Dermis microvascular lymphatic vessel endothelial cell (primary cell): ENCODE measurements around the gene FAM131C. TPM values are rescaled to one million over a fixed set of nuclear protein-coding genes. Genes with fewer than 3 reads are reported as not detected.
"Not testable (repeated sequence)": the region's sequence is repeated elsewhere in the genome, so short reads cannot be mapped to it uniquely, and the experiment has no call there.

Source experiments
- DNase-seq, 2 donors: peaks; one replicate each; pipeline versions ENCODE4 v3.0.0 to v3.0.0-alpha.2; 2010; ENCODE audit warnings: low read depth in 2 of 2
- total RNA-seq: library from RNA; depleted of rRNA; stranded (reverse); fragments of >200 nt; gene quantifications from 2 replicates; pipeline ENCODE4 v1.2.1, GENCODE V29; 2014

The FAM131C gene
- total RNA-seq, 1 donor from 2014 or later = not detected

- no peak for DNase-seq
These were observed 12.2 kb downstream of the FAM131C start for GRCh38 chr1:16061266-16061665.

- DNase-seq = not testable (repeated sequence)
These were observed 14.9 kb downstream of the FAM131C start for GRCh38 chr1:16058394-16059120.

- DNase-seq = not testable (repeated sequence)
These were observed 16.0 kb downstream of the FAM131C start for GRCh38 chr1:16057314-16057915.

- not testable (repeated sequence) for DNase-seq
These were observed 16.9 kb downstream of the FAM131C start for GRCh38 chr1:16056521-16056912.

- peak; percentile 50 to 74 for DNase-seq
These were observed 17.6 kb downstream of the FAM131C start for GRCh38 chr1:16055613-16056520.

GRCh38 chr1:16054598-16055540 is 18.6 kb downstream of the FAM131C start:
- DNase-seq = no peak

- DNase-seq = no peak
These were observed 19.5 kb downstream of the FAM131C start for GRCh38 chr1:16053781-16054502.

GRCh38 chr1:16051949-16052348 is 21.5 kb downstream of the FAM131C start:
- DNase-seq = not testable (repeated sequence)

GRCh38 chr1:16051039-16051438 is 22.4 kb downstream of the FAM131C start:
- no peak for DNase-seq

- no peak for DNase-seq
These were observed 23.1 kb downstream of the FAM131C start for GRCh38 chr1:16050328-16050727.

GRCh38 chr1:16048573-16049189 is 24.8 kb downstream of the FAM131C start:
- peak in 1 of 2 donors; percentile 39 for DNase-seq

- DNase-seq = no peak
These were observed 25.5 kb downstream of the FAM131C start for GRCh38 chr1:16047791-16048475.

- no peak for DNase-seq
These were observed 26.6 kb downstream of the FAM131C start for GRCh38 chr1:16046842-16047241.

- DNase-seq = no peak
These were observed 29.5 kb downstream of the FAM131C start for GRCh38 chr1:16043950-16044349.

- no peak for DNase-seq
These were observed 29.9 kb downstream of the FAM131C start, which contains the start of gene CLCNKB for GRCh38 chr1:16043521-16043920. CLCNKB (plus strand) TSS chr1:16043782; CDS start chr1:16044493, 711 bp downstream.

- DNase-seq = not testable (repeated sequence)
These were observed 30.8 kb downstream of the FAM131C start for GRCh38 chr1:16042654-16043053.

- DNase-seq = no peak
These were observed 31.4 kb downstream of the FAM131C start for GRCh38 chr1:16042096-16042495.

- DNase-seq = no peak
These were observed 32.3 kb downstream of the FAM131C start for GRCh38 chr1:16041200-16041599.

- not testable (repeated sequence) for DNase-seq
These were observed 33.6 kb downstream of the FAM131C start for GRCh38 chr1:16039871-16040270.
